GM19452 (cell line): ENCODE measurements around the gene CBX7.
"Not testable (repeated sequence)": the region's sequence is repeated elsewhere in the genome, so short reads cannot be mapped to it uniquely, and the experiment has no call there.

Source experiments
- ATAC-seq: cut with Tn5 transposase; IDR thresholded peaks from one replicate; pipeline ENCODE4 v1.9.1; 2021; ENCODE audit not compliant: unreplicated experiment

The CBX7 gene

GRCh38 chr22:39174498-39175352 lies 22.2 kb upstream of the CBX7 start:
- ATAC-seq = no peak

DNA sequence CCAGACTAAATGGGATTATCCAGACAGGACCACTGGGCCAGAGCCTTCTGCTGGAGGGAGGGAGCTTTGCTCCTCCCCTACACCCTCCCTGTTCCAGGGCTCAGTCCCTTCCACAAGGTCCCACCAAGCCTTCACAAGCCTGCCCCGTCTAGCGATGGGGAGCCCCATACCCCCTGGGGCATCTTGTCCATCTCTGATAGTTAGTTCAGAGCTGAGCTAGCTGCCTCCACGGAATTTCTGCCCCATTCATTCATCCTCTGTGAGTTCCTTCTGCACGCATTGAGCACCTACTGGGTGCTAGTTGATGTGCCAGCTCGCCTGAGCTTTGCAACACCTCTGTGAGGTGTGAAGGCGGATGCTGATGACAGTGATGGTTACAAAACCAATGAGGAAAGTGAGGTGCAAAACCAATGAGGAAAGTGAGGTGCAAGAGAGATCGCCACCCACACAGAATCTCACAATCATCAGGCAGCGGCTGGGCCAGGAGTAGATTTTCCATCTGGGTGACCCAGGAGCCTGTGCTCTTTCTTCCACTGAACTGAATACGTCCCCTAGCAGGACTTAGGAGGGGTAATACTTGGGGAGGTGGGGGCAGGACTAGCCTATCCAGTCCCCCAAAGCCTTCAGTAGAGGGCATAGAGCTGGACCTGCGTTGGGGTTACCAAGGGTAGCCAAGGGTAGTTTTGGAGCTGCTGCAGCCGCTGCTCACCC lies 21.5 kb upstream of the CBX7 start:
- ATAC-seq = no peak

GRCh38 chr22:39173050-39173706 lies 20.7 kb upstream of the CBX7 start:
- no peak for ATAC-seq

- ATAC-seq = not testable (repeated sequence)
Measured at GRCh38 chr22:39172265-39173049, 20.0 kb upstream of the CBX7 start.

GRCh38 chr22:39171623-39172264 lies 19.3 kb upstream of the CBX7 start:
- no peak for ATAC-seq

DNA sequence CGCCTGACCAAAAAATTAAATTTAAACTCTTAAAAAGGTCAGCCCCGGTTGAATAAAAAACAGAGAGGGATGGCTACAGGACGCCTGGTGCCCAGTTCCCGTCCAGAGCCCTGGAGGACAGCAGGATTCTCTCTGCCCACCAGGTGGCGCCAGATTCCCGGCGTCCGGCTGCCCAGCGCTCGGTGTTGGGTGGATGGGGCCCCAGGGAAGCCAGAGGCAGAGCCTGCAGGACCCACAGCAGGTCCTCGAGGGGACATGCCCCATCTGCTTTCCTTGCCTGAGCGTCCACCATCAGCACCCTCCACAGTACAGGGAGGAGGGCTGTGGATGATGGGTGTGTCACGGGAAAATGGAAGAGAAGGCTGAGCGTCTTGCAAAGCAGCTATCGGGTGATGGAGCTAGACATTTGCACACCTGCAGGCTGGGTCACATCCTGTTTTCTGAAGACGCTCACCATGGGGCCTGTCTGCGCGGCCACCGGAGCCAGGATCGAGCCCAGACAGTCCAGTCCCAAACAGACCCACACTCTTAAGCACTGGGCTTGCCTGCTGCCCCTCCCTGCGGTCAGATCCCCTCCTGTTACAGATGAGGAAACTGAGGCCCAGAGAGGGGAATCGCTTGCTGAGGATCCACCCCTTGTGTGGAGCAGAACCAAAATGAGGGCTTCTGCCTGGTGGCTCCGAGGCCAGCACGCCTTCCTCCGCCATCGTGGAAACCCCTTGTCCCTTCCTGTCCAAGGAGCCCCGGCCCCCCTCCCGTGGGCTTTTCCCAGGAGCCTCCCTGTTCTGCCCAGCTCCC lies 18.5 kb upstream of the CBX7 start:
- ATAC-seq = peak; percentile 54

DNA sequence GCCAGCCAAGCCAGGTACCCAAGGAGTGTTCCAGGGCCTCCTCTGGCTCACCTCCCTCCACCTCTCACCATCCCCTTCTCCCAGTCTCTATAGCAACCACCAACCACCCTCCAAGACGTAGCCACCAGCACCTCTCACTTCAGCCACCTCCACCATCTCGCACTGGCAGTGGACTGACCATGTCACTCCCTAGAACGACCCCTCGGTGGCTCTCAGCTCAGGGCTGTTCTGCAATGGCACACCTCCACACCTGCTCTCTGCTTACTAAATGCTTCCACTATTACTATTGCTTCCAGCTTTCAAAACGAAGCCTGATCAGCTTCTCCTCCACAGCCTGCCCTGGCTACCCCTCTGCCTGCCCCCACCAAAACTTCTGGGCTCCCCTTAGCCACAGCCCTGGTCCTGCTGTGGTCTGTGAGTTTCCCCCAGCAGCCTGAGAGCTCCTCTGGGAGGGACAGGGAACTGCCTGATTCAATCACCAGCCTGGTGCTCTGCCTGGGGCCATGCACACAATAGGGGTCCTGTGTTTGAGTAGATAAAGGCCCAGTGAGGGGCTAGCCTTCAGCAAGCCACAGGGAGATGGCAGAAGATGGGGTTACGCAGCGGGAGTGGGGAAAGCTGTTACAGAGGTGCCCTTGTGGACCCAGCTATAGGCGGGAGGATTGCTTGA lies 17.5 kb upstream of the CBX7 start:
- no peak for ATAC-seq

GRCh38 chr22:39166547-39166946 lies 14.1 kb upstream of the CBX7 start:
- ATAC-seq = no peak

DNA sequence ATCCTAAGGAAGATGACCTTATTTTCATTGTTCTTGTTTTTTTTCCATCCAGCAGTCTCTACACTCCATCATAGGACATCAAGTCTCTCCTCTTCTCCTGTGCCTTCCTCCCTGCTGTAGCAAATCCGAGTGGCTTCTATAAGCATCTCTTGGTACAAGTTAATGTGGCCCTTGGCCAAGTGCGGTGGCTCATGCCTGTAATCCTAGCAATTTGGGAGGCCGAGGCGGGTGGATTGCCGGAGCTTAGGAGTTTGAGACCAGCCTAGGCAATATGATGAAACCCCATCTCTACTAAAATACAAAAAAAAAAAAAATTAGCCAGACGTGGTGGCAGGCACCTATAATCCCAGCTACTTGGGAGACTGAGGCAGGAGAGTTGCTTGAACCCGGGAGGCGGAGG lies 3.6 kb upstream of the CBX7 start:
- not testable (repeated sequence) for ATAC-seq

DNA sequence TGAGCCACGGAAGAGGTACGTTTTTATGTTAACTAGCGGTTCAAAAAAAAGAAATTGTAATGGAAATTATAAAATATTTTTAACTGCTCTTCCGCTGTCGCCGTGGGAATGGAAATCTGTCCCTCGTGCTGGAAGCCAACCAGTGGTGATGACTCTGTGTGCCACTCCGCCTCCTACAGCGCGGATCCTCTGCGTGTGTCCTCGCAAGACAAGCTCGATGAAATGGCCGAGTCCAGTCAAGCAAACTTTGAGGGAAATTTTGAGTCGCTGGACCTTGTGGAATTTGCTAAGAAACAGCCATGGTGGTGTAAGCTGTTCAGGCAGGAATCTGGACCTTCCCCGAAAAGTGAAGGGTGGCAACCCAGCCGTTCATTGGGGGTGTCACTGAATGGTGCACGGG lies 2.9 kb upstream of the CBX7 start:
- no peak for ATAC-seq

DNA sequence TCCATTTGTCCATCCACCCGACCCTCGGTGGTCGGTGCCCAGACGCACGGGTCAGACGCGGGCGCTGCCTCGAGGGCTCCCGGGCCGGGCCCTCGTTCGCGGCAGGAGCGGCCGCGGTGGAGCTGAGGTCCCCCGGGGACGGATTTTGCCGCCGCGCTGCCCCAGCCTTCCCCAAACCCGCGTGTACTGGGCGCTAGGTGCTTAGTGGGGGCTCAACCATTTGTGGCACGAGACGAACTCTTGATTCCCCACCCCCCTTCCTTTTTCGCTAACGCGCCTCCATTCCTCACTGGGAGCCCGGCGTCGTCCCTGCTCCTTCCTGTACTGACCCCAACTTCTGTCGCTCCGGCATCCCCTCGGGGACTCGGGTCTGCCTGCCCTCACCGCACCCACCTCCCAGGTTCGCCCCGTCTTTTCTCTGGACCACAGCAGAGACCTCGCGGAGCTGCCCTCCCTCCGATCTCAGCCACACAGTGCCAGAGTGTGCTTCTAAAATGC lies 789 bp upstream of the CBX7 start:
- no peak for ATAC-seq

DNA sequence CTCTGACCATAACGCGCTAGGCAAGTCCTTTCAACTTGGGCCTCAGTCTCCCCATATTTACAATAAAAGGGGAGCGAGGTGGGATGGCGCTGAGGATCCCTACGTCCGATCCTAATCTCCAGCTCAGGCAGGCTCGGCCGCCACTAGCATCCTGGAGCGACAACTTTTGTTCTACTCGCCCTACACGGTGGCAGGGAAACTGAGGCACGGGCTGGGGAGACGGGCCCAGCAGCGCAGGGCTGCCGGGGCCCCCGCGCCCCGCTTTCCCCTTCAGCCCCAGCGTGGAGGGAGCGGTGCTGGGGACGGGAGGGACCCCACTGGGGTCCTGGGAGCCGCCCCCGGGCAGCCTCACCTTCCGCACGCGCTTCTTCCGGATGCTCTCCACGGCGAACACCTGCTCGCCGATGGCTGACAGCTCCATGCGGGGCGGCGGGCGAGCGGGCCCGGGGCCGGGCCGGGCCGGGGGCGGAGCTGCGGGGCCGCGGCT lies 413 bp downstream of the CBX7 start:
- ATAC-seq = no peak

DNA sequence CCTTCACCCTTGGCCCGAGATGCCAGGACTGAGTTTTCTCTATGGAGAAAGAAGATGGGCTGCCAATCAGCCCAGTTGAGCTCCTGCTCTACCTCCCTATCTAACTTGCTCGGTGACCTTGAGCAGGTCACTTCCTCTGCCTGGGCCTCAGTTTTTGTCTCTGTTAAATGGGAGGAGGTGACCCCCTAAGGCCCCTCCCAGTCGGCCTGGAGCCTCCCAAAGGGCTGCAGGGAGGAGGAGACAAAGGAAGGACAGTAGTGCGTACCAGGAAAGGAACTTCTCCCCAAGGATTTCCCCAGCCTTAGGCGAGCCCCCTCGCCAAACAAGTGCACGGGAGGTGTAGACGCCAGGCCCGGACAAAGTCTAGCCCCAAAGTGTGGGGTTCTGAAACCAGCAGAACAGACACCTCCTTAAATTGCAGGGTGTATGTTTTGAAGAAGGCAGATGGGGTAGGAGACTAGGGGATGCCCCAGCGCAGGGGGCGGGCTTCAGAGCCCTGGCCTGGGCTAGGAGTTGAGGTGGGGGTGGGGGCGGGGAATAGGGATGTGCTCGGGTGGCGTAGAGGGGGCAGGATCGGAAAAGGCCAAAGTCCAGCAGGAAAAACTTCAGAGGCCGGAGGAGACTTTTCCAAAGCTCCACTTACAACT lies 1.0 kb downstream of the CBX7 start:
- no peak for ATAC-seq

GRCh38 chr22:39150848-39151215 lies 1.6 kb downstream of the CBX7 start:
- no peak for ATAC-seq

GRCh38 chr22:39149915-39150847 lies 2.3 kb downstream of the CBX7 start:
- ATAC-seq = no peak

DNA sequence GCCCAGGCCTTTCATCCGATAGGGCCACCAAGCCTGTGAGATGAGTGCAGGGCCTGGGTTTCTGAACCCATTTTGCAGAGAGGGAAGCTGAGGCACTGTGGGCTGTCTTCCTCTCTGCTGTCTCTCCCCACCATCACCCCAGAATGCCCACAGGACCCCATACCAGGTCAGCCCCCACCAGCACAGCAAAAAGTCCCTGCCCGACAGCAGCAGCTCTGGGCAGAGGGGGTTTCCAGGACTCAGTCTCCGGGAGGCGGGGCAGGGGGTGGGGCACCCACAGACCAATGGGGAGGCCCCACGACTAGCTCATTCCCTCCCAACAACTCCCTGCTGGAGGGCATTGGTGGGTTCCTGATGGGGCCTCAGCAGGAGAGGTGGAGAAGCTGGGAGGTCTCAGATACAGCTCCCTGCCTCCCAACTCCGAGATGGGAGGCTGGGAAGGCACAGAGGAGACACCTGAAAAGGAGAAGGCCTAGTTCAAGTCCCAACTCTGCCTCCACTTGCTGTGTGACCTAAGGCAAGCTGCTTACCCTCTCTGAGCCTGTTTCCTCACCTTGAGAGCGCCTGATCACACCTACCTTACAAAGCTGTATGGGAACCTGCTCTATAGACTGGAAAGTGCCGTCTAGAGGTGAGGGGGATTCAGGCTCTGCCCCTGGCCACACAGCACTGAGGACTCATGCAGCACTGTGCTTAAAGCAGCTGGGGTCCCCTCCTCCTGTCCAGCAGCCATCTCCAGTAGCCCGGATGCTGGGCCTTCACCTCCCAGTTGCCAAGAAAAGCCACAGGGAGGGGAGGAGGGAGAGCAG lies 3.5 kb downstream of the CBX7 start:
- ATAC-seq = no peak
